ENCODE data around the gene NR5A2. TPM values are rescaled to one million over a fixed set of nuclear protein-coding genes. Genes with fewer than 3 reads are reported as not detected.
A peak's percentile ranks its signal among the peaks of the same experiment; 100 is the strongest.
"Not testable (repeated sequence)": the region's sequence is repeated elsewhere in the genome, so short reads cannot be mapped to it uniquely, and the experiment has no call there.

NR5A2 gene
- polyA plus RNA-seq, 1 donor (not counting 4 experiments of a cell fraction or from before 2014, with no cell fraction given), result 0.05 TPM

DNA sequence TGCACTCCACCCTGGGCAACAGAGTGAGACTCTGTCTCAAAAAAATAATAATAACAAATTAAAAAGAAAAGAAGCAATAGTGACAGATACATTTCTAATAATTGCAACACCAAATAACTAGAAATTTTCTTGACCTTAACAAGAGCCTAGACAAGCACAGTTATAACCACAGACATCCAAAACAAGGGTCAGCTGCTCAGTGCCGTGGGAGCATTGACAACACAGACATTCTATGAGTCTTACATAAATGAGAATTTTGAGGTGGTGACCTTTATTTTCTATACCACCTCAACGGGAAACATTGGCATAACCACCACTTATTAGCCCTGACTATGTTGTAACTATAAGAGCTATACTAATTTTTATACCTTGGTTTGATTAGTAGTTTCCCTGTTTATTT is 156.1 kb downstream of the NR5A2 start:
- H3K4me2 ChIP-seq (ENCODE audit: control insufficient read depth, extremely low read depth, insufficient read depth, low read depth, low read length), result peak overlapping the region; percentile 56
- H3K9me1 ChIP-seq (ENCODE audit: control insufficient read depth, extremely low read depth, insufficient read depth, low read length), result no peaks in the 10 kb centered on the region
- peak overlapping the region in 1 of 3 experiments; percentile 40 for H3K4me3 ChIP-seq (ENCODE audit: control insufficient read depth in 2 of 3, extremely low read depth in 1 of 3, insufficient read depth in 2 of 3, low read depth in 1 of 3, low read length in 3 of 3)
- H3K36me3 ChIP-seq (ENCODE audit: control insufficient read depth in 2 of 2, extremely low read depth in 1 of 2, insufficient read depth in 2 of 2, low read length in 2 of 2), result no peaks in the 10 kb centered on the region
- H2AFZ ChIP-seq (ENCODE audit: control insufficient read depth, low read length), result no peak overlapping the region
- FAIRE-seq (no peak), DNase-seq (ENCODE audit: low read depth, low spot score) (no peak)
- H3K79me2 ChIP-seq (ENCODE audit: control insufficient read depth, insufficient read depth, low read length), result no peaks in the 10 kb centered on the region
- no peaks in the 10 kb centered on the region for H4K20me1 ChIP-seq (ENCODE audit: control insufficient read depth, extremely low read depth, insufficient read depth, low read length)
- no peak overlapping the region for H3K9ac ChIP-seq (ENCODE audit: control insufficient read depth, extremely low read depth, insufficient read depth, low read length)
- dilution Hi-C loops (cut with MboI; ENCODE audit: extremely low pct_ligation_motif_present, low sequenced_read_pairs), result no loop called here
- no peaks in the 10 kb centered on the region for H3K27me3 ChIP-seq (ENCODE audit: control insufficient read depth, extremely low read depth, insufficient read depth, low read length)
- H3K27ac ChIP-seq (ENCODE audit: control insufficient read depth, insufficient read depth, low read length), result peak overlapping the region; percentile 8
- TF ChIP-seq, protein P1, sequence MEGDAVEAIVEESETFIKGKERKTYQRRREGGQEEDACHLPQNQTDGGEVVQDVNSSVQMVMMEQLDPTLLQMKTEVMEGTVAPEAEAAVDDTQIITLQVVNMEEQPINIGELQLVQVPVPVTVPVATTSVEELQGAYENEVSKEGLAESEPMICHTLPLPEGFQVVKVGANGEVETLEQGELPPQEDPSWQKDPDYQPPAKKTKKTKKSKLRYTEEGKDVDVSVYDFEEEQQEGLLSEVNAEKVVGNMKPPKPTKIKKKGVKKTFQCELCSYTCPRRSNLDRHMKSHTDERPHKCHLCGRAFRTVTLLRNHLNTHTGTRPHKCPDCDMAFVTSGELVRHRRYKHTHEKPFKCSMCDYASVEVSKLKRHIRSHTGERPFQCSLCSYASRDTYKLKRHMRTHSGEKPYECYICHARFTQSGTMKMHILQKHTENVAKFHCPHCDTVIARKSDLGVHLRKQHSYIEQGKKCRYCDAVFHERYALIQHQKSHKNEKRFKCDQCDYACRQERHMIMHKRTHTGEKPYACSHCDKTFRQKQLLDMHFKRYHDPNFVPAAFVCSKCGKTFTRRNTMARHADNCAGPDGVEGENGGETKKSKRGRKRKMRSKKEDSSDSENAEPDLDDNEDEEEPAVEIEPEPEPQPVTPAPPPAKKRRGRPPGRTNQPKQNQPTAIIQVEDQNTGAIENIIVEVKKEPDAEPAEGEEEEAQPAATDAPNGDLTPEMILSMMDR (optimal IDR thresholded peaks at IDR 0.05 in 1 of 3, IDR thresholded peaks at IDR 0.05 in 1 of 3, conservative IDR thresholded peaks at IDR 0.05 in 1 of 3; ENCODE audit: extremely low read depth in 1 of 3, insufficient read depth in 2 of 3, low read length in 3 of 3), result no peak
- TF ChIP-seq EZH2 (IDR thresholded peaks at IDR 0.05; ENCODE audit: low read length), result no peak
- peaks cover 37% of the 10 kb centered on the region for H3K4me1 ChIP-seq (ENCODE audit: control insufficient read depth, extremely low read depth, insufficient read depth, low read length)
- no peaks in the 10 kb centered on the region for H3K9me3 ChIP-seq (ENCODE audit: control insufficient read depth, low read depth, low read length)

DNA sequence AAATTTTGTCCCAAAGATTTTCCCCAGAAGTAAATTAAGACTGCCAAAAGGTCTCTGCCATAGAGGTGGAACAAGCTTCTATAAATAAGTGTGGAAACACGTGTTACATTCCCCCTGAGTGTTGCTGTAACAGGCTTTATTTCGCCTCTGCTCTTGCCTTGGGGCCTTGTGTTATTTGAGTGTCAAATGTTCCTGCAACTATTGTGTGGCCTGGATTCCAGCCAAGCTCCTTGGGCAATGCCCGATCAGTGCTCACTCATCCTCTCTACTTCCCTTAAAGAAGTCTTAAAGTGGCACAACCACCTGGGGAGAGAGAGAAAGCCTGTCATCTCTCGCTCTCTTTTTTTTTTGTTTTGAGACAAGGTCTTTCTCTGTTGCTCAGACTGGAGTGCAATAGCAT is 156.7 kb downstream of the NR5A2 start:
- H3K79me2 ChIP-seq (ENCODE audit: control insufficient read depth, insufficient read depth, low read length), result no peaks in the 10 kb centered on the region
- H3K9me1 ChIP-seq (ENCODE audit: control insufficient read depth, extremely low read depth, insufficient read depth, low read length), result no peaks in the 10 kb centered on the region
- H3K9me3 ChIP-seq (ENCODE audit: control insufficient read depth, low read depth, low read length), result no peaks in the 10 kb centered on the region
- H3K9ac ChIP-seq (ENCODE audit: control insufficient read depth, extremely low read depth, insufficient read depth, low read length), result no peak overlapping the region
- dilution Hi-C loops (cut with MboI; ENCODE audit: extremely low pct_ligation_motif_present, low sequenced_read_pairs), result no loop called here
- no peaks in the 10 kb centered on the region for H4K20me1 ChIP-seq (ENCODE audit: control insufficient read depth, extremely low read depth, insufficient read depth, low read length)
- peak overlapping the region; percentile 8 for H3K27ac ChIP-seq (ENCODE audit: control insufficient read depth, insufficient read depth, low read length)
- peak overlapping the region in 1 of 3 experiments; percentile 40 for H3K4me3 ChIP-seq (ENCODE audit: control insufficient read depth in 2 of 3, extremely low read depth in 1 of 3, insufficient read depth in 2 of 3, low read depth in 1 of 3, low read length in 3 of 3)
- FAIRE-seq (peak; percentile 80), DNase-seq (ENCODE audit: low read depth, low spot score) (peak; percentile 92)
- H3K4me1 ChIP-seq (ENCODE audit: control insufficient read depth, extremely low read depth, insufficient read depth, low read length), result peaks cover 37% of the 10 kb centered on the region
- no peaks in the 10 kb centered on the region for H3K27me3 ChIP-seq (ENCODE audit: control insufficient read depth, extremely low read depth, insufficient read depth, low read length)
- no peak overlapping the region for H2AFZ ChIP-seq (ENCODE audit: control insufficient read depth, low read length)
- no peak for TF ChIP-seq EZH2 (IDR thresholded peaks at IDR 0.05; ENCODE audit: low read length)
- TF ChIP-seq, protein P1 (optimal IDR thresholded peaks at IDR 0.05 in 1 of 3, IDR thresholded peaks at IDR 0.05 in 1 of 3, conservative IDR thresholded peaks at IDR 0.05 in 1 of 3; ENCODE audit: extremely low read depth in 1 of 3, insufficient read depth in 2 of 3, low read length in 3 of 3), result no peak
- no peaks in the 10 kb centered on the region for H3K36me3 ChIP-seq (ENCODE audit: control insufficient read depth in 2 of 2, extremely low read depth in 1 of 2, insufficient read depth in 2 of 2, low read length in 2 of 2)
- peak overlapping the region; percentile 56 for H3K4me2 ChIP-seq (ENCODE audit: control insufficient read depth, extremely low read depth, insufficient read depth, low read depth, low read length)

DNA sequence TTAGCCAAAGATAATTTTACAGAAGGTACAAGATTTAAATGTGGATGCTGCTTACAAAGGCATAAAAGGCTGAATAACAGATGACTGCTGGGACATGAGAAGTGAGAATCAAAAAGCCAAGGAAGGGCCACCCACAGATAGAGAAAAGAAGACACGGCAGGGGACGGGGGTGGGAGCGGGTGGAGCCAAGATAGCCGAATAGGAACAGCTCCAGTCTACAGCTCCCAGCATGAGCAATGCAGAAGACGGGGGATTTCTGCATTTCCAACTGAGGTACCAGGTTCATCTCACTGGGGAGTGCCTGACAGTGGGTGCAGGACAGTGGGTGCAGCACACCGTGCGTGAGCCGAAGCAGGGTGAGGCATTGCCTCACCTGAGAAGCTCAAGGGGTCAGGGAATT is 157.7 kb downstream of the NR5A2 start:
- H3K36me3 ChIP-seq (ENCODE audit: control insufficient read depth in 2 of 2, extremely low read depth in 1 of 2, insufficient read depth in 2 of 2, low read length in 2 of 2); H3K4me2 ChIP-seq (ENCODE audit: control insufficient read depth, extremely low read depth, insufficient read depth, low read depth, low read length); H3K27me3 ChIP-seq (ENCODE audit: control insufficient read depth, extremely low read depth, insufficient read depth, low read length); H4K20me1 ChIP-seq (ENCODE audit: control insufficient read depth, extremely low read depth, insufficient read depth, low read length); H3K9ac ChIP-seq (ENCODE audit: control insufficient read depth, extremely low read depth, insufficient read depth, low read length); H3K4me3 ChIP-seq (ENCODE audit: control insufficient read depth in 2 of 3, extremely low read depth in 1 of 3, insufficient read depth in 2 of 3, low read depth in 1 of 3, low read length in 3 of 3); DNase-seq (ENCODE audit: low read depth, low spot score); H3K9me3 ChIP-seq (ENCODE audit: control insufficient read depth, low read depth, low read length); H2AFZ ChIP-seq (ENCODE audit: control insufficient read depth, low read length); H3K79me2 ChIP-seq (ENCODE audit: control insufficient read depth, insufficient read depth, low read length); H3K9me1 ChIP-seq (ENCODE audit: control insufficient read depth, extremely low read depth, insufficient read depth, low read length); dilution Hi-C loops (cut with MboI; ENCODE audit: extremely low pct_ligation_motif_present, low sequenced_read_pairs); FAIRE-seq; H3K27ac ChIP-seq (ENCODE audit: control insufficient read depth, insufficient read depth, low read length): not testable (repeated sequence)
- peaks cover 33% of the 10 kb centered on the region for H3K4me1 ChIP-seq (ENCODE audit: control insufficient read depth, extremely low read depth, insufficient read depth, low read length)

DNA sequence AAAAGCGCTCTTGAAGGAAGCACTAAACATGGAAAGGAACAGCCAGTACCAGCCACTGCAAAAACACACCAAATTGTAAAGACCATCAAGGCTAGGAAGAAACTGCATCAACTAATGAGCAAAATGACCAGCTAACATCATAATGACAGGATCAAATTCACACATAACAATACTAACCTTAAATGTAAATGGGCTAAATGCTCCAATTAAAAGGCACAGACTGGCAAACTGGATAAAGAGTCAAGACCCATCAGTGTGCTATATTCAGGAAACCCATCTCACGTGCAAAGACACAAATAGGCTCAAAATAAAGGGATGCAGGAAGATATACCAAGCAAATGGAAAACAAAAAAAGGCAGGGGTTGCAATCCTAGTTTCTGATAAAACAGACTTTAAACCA is 159.8 kb downstream of the NR5A2 start:
- H4K20me1 ChIP-seq (ENCODE audit: control insufficient read depth, extremely low read depth, insufficient read depth, low read length); H2AFZ ChIP-seq (ENCODE audit: control insufficient read depth, low read length); H3K36me3 ChIP-seq (ENCODE audit: control insufficient read depth in 2 of 2, extremely low read depth in 1 of 2, insufficient read depth in 2 of 2, low read length in 2 of 2); H3K27ac ChIP-seq (ENCODE audit: control insufficient read depth, insufficient read depth, low read length); H3K4me2 ChIP-seq (ENCODE audit: control insufficient read depth, extremely low read depth, insufficient read depth, low read depth, low read length); H3K9me3 ChIP-seq (ENCODE audit: control insufficient read depth, low read depth, low read length); H3K27me3 ChIP-seq (ENCODE audit: control insufficient read depth, extremely low read depth, insufficient read depth, low read length); H3K4me3 ChIP-seq (ENCODE audit: control insufficient read depth in 2 of 3, extremely low read depth in 1 of 3, insufficient read depth in 2 of 3, low read depth in 1 of 3, low read length in 3 of 3); H3K9ac ChIP-seq (ENCODE audit: control insufficient read depth, extremely low read depth, insufficient read depth, low read length); dilution Hi-C loops (cut with MboI; ENCODE audit: extremely low pct_ligation_motif_present, low sequenced_read_pairs); H3K9me1 ChIP-seq (ENCODE audit: control insufficient read depth, extremely low read depth, insufficient read depth, low read length); FAIRE-seq; H3K79me2 ChIP-seq (ENCODE audit: control insufficient read depth, insufficient read depth, low read length); DNase-seq (ENCODE audit: low read depth, low spot score): not testable (repeated sequence)
- peaks cover 21% of the 10 kb centered on the region for H3K4me1 ChIP-seq (ENCODE audit: control insufficient read depth, extremely low read depth, insufficient read depth, low read length)

All from keratinocyte (primary cell).